Activated effector memory CD4-positive, alpha-beta T cell treated with Interleukin-2 at 50 U/mL for 16 hours (primary cell): ENCODE results near the gene TRIM44.
"Not testable (repeated sequence)": the region's sequence is repeated elsewhere in the genome, so short reads cannot be mapped to it uniquely, and the experiment has no call there.

Experiments
- DNase-seq: peaks from one replicate; pipeline ENCODE4 v3.0.0-alpha.2; 2020

TRIM44 gene

GRCh38 chr11:35633827-35634423, 28.6 kb upstream of the TRIM44 start:
- DNase-seq = no peak

DNA sequence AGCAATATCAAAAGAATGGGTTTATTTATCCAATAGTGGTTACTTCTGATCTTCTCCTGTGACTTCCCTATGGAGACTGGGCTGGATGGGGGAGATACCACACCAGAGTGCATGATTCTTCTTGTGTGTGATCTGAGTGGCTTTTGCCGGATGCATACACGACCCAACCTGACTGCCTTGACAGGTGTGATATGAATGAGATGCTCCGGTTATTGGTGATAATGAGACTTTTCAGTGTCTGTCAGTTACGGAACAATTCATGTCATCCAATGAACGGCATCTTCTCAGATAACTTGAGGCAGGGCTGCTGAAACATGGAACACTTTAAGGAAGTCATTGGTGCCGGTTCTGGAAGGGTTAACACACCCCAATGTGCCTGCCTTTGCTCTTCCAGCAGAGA, 26.6 kb upstream of the TRIM44 start:
- no peak for DNase-seq

DNA sequence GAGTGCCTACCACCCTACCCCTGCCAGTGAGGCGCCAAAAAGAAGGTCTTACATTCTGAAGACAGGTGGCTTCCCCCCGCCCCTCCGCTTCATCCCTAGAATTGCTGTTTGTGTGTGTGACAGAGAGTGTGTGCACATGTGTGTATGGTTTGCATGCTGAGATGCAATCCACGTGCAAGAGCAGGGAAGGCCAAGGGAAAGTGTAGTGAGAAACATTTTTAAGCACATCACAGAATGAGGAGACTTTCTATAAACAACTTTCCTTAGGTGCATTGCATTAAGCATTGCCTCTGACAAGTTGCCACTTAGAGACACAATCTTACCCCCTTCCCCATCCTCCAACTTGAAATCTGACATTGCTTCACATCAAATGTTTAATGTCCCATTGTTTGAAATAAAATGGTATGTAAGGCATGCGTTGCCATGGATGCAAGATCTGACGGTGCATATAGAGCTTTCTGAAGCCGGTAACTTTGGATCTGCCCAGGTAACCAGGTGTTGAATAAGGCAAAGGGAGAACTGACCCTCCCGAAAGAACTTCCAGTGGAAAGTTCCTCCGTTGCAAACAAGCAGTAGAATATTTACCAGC, 22.9 kb upstream of the TRIM44 start:
- no peak for DNase-seq

- no peak for DNase-seq
Observed at GRCh38 chr11:35641171-35641897, 21.2 kb upstream of the TRIM44 start.

DNA sequence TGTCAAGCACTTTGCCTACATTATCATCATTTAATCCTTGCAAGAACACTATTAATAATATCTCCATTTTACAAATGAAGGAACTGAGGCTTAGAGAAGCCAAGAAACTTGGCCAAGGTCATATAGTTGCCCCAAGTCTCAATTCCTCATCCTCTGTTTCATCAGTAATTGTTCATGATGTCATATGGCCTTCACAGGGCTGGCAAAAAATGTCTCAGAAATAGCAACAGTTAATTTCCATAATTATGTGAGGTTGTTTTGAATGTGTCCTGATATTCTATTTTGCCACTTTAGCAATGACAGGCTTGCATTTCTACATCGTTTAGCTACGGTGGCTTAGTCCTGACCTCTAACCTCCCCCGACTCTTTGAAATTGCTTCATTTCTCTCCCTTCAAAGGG, 20.6 kb upstream of the TRIM44 start:
- DNase-seq = no peak

DNA sequence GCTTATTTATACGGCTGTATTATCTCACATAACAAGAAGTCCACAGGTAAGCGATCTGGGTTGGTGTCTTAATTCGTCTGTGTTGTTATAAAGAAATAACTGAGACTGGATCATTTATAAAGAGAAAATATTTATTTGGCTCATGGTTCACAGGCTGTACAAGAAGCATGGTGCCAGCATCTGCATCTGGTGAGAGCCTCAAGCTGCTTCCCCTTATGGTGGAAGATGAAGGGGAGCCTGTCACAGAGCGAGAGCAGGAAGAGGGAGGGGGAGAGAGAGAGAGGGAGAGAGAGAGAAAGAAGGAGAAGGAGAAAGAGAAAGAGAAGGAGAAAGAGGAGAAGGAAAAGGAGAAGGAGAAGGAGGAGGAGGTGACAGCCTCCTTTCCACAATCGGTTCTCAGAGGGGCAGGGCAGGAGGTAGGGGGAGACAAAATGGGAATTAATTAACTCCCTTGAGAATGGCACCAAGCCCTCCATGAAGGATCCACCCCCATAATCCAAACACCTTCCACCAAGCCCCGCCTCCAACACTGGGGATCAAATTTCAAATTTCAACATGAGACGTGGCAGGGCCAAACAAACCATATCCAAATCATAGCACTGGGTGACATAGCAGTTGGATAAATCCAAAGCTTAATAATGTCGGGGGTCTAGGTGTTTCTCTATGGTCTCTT, 15.0 kb upstream of the TRIM44 start:
- no peak for DNase-seq

DNA sequence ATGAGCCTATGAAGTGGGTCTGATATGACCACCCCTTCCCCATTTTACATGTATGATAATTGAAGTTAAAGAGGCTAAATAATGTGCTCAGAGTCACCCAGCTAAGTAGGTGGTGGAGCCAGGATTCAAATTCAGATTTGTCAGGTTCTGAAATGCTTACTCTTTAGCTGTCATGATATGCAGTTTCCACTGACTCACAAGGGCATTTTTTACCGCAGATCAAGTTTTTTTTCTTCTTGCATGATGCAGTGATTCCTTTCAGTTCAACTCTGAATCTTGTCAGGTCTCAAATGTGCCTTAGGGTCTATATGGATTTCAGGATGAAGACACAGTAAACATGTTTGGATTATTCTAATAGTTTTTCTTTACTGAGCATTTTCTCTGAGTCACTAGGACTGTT, 12.6 kb upstream of the TRIM44 start:
- no peak for DNase-seq

DNA sequence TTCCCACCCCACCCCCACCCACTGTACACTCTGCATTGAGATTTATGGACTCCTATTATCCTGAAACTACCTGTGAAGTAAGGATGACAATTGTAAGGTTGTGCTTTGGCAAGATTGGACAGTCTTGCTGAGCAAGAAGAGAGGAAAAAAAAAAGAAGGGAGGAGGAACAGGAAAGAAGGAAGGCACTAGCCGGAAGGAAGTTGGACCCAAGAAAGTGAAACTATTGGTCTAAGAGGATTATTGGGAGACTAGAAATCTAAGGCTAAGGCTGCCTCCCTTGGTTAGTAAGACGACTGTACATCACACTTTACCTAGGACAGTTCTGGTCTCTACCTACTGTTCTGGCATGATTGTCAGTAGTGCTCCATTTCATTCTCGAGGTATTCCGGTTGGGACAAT, 12.1 kb upstream of the TRIM44 start:
- no peak for DNase-seq

DNA sequence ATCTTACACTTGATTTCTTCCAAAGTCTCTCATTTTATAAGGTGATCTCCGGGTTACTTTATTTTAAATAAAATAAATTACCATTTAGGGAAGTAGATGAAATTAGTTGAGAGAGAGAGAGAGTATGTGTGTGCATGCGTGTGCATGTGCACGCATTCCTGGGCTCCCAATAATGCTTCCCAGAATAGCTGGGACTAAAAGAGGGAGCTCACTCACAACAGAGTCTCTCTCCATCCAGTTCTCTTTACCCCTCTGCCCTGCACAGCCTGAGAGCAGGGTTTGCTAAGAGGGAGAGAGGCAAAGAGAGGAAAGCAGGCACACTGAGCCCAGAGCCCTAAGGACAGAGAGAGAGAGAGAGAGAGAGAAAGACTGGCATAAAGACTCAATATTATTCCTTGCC, 11.3 kb upstream of the TRIM44 start:
- no peak for DNase-seq

- not testable (repeated sequence) for DNase-seq
Observed at GRCh38 chr11:35652786-35653185, 9.8 kb upstream of the TRIM44 start.

GRCh38 chr11:35654711-35655110, 7.9 kb upstream of the TRIM44 start:
- no peak for DNase-seq

DNA sequence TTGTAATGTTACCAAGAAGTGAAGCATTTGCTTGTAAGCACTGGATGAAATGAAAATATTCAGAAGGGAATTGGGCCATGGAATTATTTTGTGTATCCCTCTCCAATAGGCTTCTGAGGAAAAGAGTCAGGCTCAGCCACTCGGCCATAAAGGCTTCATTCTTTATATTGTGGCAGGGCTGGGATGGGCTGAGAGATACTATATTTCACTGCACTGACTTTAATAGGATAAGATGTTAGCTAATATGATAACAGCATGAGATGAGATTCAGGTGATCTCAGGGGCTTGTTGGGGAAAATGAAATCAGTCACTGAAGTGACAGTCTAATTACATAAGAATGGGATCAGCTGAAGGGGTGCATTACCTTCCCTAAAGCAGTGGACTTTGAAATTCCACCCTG, 7.3 kb upstream of the TRIM44 start:
- no peak for DNase-seq

DNA sequence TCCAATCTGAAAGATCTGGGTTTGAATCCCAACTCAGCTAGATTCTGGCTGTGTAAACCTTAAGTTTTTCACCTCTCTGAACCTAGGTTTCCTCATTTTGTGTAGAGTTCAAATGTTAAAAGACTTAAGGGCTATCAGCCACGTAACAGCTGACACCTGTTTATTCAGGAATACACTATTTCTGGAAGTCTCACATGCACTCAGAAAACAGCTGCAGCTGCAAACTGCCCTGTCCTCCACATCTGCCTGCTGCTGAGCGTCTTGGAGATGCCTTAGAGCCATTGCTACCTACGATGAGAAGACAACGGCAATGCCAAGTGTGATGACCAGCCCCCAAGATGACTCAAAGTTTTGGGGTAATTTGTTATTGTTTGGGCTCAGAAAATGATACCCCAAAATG, 6.7 kb upstream of the TRIM44 start:
- DNase-seq = no peak

GRCh38 chr11:35658020-35658948, 4.3 kb upstream of the TRIM44 start:
- DNase-seq = no peak

DNA sequence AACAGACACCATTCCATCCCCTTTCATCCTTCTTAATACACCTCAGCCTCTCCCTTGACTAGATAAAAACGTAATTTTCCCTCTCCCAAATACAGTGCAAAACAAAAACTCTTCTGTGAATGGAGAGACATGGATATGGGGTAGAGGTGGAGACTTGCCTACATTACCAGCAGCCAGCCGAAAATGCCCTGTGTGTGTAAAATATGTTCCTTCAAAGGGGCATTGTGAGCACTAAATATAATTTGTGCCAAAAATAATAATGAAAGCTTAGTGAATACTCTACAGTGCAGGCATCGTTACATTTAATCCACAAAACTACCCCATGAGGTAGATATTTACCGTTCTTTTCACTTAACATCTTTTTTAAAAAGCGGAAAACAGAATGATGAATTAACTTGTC, 1.0 kb upstream of the TRIM44 start:
- DNase-seq = no peak

GRCh38 chr11:35662061-35662648, 420 bp upstream of the TRIM44 start:
- DNase-seq = peak; percentile 3

- no peak for DNase-seq
Observed at GRCh38 chr11:35663408-35663702, 780 bp downstream of the TRIM44 start.

DNA sequence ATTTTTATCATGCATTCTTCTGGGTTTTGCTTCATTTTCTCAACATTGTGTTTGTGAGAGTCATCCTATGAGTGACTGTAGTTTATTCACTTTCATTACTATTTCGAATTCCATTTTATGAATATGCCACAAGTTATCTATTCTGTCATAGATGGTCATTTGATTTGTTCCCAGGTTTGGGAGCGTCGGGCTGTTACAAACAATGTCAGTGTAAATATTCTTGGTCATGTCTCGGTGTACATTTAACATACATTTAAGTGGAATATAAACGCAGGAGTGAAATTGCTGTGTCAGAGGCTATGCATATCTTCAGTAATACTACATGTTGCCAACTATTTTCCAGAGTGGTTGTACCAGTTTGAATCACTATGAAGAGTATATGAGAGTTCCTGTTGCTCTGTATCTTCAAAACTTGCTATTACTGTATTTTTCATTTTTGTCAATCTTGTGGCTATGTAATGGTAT, 2.4 kb downstream of the TRIM44 start:
- DNase-seq = no peak

DNA sequence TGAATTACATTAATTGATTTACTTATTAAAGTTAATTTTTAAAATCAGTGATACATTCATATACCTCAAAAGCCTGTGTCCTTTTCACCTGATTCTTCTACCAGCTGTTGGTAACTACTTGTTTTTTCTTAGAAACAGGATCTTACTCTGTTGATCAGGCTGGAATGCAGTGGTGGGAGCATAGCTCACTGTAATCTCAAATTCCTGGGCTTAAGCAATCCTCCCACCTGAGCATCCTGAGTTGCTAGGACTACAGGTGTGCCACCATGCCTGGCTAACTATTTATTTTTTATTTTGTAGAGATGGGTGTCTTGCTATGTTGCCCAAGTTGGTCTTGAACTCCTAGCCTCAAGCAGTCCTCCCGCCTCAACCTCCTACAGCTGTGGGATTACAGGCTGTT, 4.7 kb downstream of the TRIM44 start:
- DNase-seq = no peak

- not testable (repeated sequence) for DNase-seq
Observed at GRCh38 chr11:35668350-35668749, 5.8 kb downstream of the TRIM44 start.

DNA sequence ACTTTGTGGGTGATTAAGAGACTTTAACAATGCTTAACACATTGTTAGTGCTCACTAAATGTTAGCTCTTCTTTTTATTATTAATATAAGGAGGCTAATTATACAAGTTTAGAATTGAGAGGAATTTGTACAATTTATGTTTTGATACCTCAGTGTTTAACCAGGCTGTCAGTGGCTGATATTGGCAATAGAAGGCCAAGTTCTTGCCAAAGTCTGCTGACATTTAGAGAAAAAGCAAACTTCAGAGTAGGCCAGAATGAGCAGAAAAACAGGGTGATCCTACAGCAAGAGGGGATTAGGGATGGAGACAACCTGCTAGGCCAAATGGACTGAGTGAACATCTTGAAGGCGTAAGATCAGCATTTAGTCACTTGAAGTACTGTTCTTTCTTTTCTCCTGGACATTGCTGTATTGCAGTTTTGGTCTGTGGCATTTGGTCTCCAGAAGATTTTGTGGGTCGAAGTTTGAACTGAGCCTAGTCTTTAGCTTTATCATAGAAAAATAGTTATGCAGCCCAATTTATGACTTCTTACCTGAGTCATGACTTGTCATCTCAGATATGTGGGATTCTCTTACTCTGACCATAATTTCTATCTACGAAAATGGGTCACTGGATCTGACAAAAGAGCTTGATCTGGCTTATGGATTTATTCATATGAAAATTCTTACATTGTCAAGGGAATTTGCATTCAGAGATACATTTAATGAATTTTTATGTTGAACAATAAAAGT, 9.0 kb downstream of the TRIM44 start:
- DNase-seq = no peak

GRCh38 chr11:35672608-35673007, 10.0 kb downstream of the TRIM44 start:
- no peak for DNase-seq
